CD4-positive, alpha-beta T cell treated with Interferon gamma for 1 hour (primary cell): ENCODE measurements around the gene ZBTB8B.
"Not testable (repeated sequence)": the region's sequence is repeated elsewhere in the genome, so short reads cannot be mapped to it uniquely, and the experiment has no call there.

Experiments
- DNase-seq: peaks from one replicate; pipeline ENCODE4 v3.0.0-alpha.2; 2020

Gene ZBTB8B

GRCh38 chr1:32464716-32465577 is at the start of gene ZBTB8B:
TSS of gene ZBTB8B (plus strand) at chr1:32465072. CDS start at chr1:32470625, 5,553 bp downstream.
- peak; percentile 22 for DNase-seq

- DNase-seq = no peak
Measured at GRCh38 chr1:32421775-32422174, 43.1 kb upstream of the ZBTB8B start.

- no peak for DNase-seq
Measured at GRCh38 chr1:32426489-32427255, 38.2 kb upstream of the ZBTB8B start.

GRCh38 chr1:32427264-32427963 is 37.5 kb upstream of the ZBTB8B start:
- no peak for DNase-seq

GRCh38 chr1:32431736-32432400 is 33.0 kb upstream of the ZBTB8B start:
- DNase-seq = no peak

- DNase-seq = no peak
Measured at GRCh38 chr1:32438136-32438535, 26.7 kb upstream of the ZBTB8B start.

- DNase-seq = not testable (repeated sequence)
Measured at GRCh38 chr1:32438777-32439176, 26.1 kb upstream of the ZBTB8B start.

GRCh38 chr1:32441467-32441866 is 23.4 kb upstream of the ZBTB8B start:
- not testable (repeated sequence) for DNase-seq

GRCh38 chr1:32447469-32448185 is 17.2 kb upstream of the ZBTB8B start:
- no peak for DNase-seq

GRCh38 chr1:32448186-32448772 is 16.6 kb upstream of the ZBTB8B start:
- DNase-seq = peak; percentile 15

GRCh38 chr1:32448773-32449456 is 16.0 kb upstream of the ZBTB8B start:
- no peak for DNase-seq

- not testable (repeated sequence) for DNase-seq
Measured at GRCh38 chr1:32449457-32449831, 15.4 kb upstream of the ZBTB8B start.

- DNase-seq = no peak
Measured at GRCh38 chr1:32454726-32455125, 10.1 kb upstream of the ZBTB8B start.

GRCh38 chr1:32455958-32456357 is 8.9 kb upstream of the ZBTB8B start:
- no peak for DNase-seq

GRCh38 chr1:32458798-32459197 is 6.1 kb upstream of the ZBTB8B start:
- DNase-seq = not testable (repeated sequence)

GRCh38 chr1:32462977-32463376 is 1.9 kb upstream of the ZBTB8B start:
- DNase-seq = not testable (repeated sequence)

GRCh38 chr1:32464191-32464715 is 619 bp upstream of the ZBTB8B start:
- no peak for DNase-seq

GRCh38 chr1:32465578-32465933 is 684 bp downstream of the ZBTB8B start:
- no peak for DNase-seq

GRCh38 chr1:32466761-32467160 is 1.9 kb downstream of the ZBTB8B start:
- no peak for DNase-seq

GRCh38 chr1:32468791-32469190 is 3.9 kb downstream of the ZBTB8B start:
- no peak for DNase-seq

- DNase-seq = no peak
Measured at GRCh38 chr1:32470431-32470830, 5.6 kb downstream of the ZBTB8B start.
